HepG2 (cell line): Measurements from ENCODE around the gene TMEM135. TPM values are rescaled to one million over a fixed set of nuclear protein-coding genes. Genes with fewer than 3 reads are reported as not detected.

ENCODE experiments used
- ATAC-seq: fragments of 200-7000 bp; cut with Tn5 transposase; 3 replicates; pipeline ENCODE4 v1.9.1; 2020; ENCODE audit warnings: mild to moderate bottlenecking, moderate library complexity
- BruUV-seq: library from RNA; stranded (reverse); fragments of 400-500 nt; replicated peaks from 2 replicates; lab custom pipeline; 2021; lab: Mats Ljungman, UMichigan
- CTCF ChIA-PET: fragments of 300-600 bp; formaldehyde crosslinking; extraction: SDS; loops from one replicate; lab custom pipeline; 2021; ENCODE audit warnings: low total read pairs, inconsistent platforms, low intra/inter-chr PET ratio; lab: Yijun Ruan, JAX
- POLR2A ChIA-PET: fragments of 350-600 bp; sonication (Branson Sonifier 250); formaldehyde crosslinking; loops from one replicate; lab custom pipeline; 2020; ENCODE audit warnings: antibody characterized with exemption, inconsistent platforms; lab: Yijun Ruan, JAX
- DNase-seq: peaks from one replicate; pipeline ENCODE4 v3.0.0-alpha.2; 2015; ENCODE audit warnings: low spot score
- FAIRE-seq: peaks from 3 replicates; lab custom pipeline; 2011; peaks lifted over from hg19 to GRCh38; lab: Jason Lieb, UNC
- H2AFZ ChIP-seq: one replicate; pipeline ENCODE4 v1.6.1; 2011; ENCODE audit warnings: low read length, inconsistent platforms
- H3K27ac ChIP-seq: fragments of 300-600 bp; 3 replicates; pipeline ENCODE4 v1.8.0; 2011; ENCODE audit warnings: mixed run types, mild to moderate bottlenecking, mixed read lengths, low read length, inconsistent platforms; ENCODE audit not compliant: insufficient read depth; ENCODE audit errors: extremely low read length
- H3K27me3 ChIP-seq, 2 experiments: fragments of 200-600 bp in 1 of 2; 2 replicates in 1 of 2; 3 replicates in 1 of 2; pipeline versions ENCODE4 v1.6.0 to v1.8.0; 2011; ENCODE audit warnings: low read length in 2 of 2, mild to moderate bottlenecking in 2 of 2, moderate library complexity in 2 of 2, inconsistent platforms in 1 of 2; ENCODE audit not compliant: insufficient read depth in 2 of 2, control insufficient read depth in 1 of 2
- H3K36me3 ChIP-seq, 2 experiments: fragments of 200-600 bp in 1 of 2; replicated peaks in 1 of 2; 2 replicates in 1 of 2; 3 replicates in 1 of 2; pipeline versions ENCODE4 v1.5.1 to v1.8.0; 2011; ENCODE audit warnings: low read length in 2 of 2, inconsistent platforms in 1 of 2; ENCODE audit not compliant: insufficient read depth in 2 of 2, control insufficient read depth in 1 of 2
- H3K4me1 ChIP-seq: 2 replicates; pipeline ENCODE4 v1.5.1; 2012; ENCODE audit warnings: low read length, inconsistent platforms; ENCODE audit not compliant: insufficient read depth
- H3K4me2 ChIP-seq: 2 replicates; pipeline ENCODE4 v1.6.0; 2011; ENCODE audit warnings: low read depth, low read length, inconsistent platforms
- H3K4me3 ChIP-seq, 3 experiments: fragments of 200-600 bp in 1 of 3; sonication (generic), shearing (Covaris generic) in 1 of 3; replicated peaks in 1 of 3; 2 replicates each; pipeline ENCODE4 v1.5.1; 2011 to 2016; ENCODE audit warnings: low read length in 3 of 3, inconsistent platforms in 2 of 3, low read depth in 2 of 3, mild to moderate bottlenecking in 2 of 3, control low read depth in 1 of 3, mixed read lengths in 1 of 3; ENCODE audit not compliant: insufficient read depth in 1 of 3
- H3K79me2 ChIP-seq: one replicate; pipeline ENCODE4 v1.6.1; 2011; ENCODE audit warnings: low read length, inconsistent platforms; ENCODE audit not compliant: insufficient read depth
- H3K9ac ChIP-seq: 2 replicates; pipeline ENCODE4 v1.6.0; 2011; ENCODE audit warnings: mild to moderate bottlenecking, low read depth, low read length, inconsistent platforms; ENCODE audit not compliant: insufficient read depth
- H3K9me3 ChIP-seq: 2 replicates; pipeline ENCODE4 v1.5.1; 2012; ENCODE audit warnings: mild to moderate bottlenecking, low read length
- H4K20me1 ChIP-seq: 2 replicates; pipeline ENCODE4 v1.6.0; 2011; ENCODE audit warnings: inconsistent platforms, mild to moderate bottlenecking, low read length, moderate library complexity; ENCODE audit not compliant: insufficient read depth
- ARNTL ChIP-seq: sonication (generic); formaldehyde crosslinking; IDR thresholded peaks from 2 replicates; pipeline ENCODE4 v1.4.0; 2020; ENCODE audit warnings: mild to moderate bottlenecking, missing genetic modification reagents
- BORCS8-MEF2B ChIP-seq: sonication (generic); formaldehyde crosslinking; IDR thresholded peaks from 2 replicates; pipeline ENCODE4 v1.8.0; 2022; ENCODE audit warnings: mild to moderate bottlenecking, missing genetic modification reagents
- FOSL2 ChIP-seq: sonication (generic); formaldehyde crosslinking; IDR thresholded peaks from 2 replicates; pipeline ENCODE4 v1.4.0; 2020; ENCODE audit warnings: missing genetic modification reagents
- FOXC1 ChIP-seq: sonication (generic); formaldehyde crosslinking; IDR thresholded peaks from 2 replicates; pipeline ENCODE4 v1.8.0; 2022; ENCODE audit warnings: mild to moderate bottlenecking, missing genetic modification reagents, borderline replicate concordance
- GFI1 ChIP-seq: sonication (generic); formaldehyde crosslinking; IDR thresholded peaks from 2 replicates; pipeline ENCODE4 v1.5.0; 2020; ENCODE audit warnings: missing genetic modification reagents, mild to moderate bottlenecking, borderline replicate concordance
- ZC3H4 ChIP-seq: sonication (generic); formaldehyde crosslinking; IDR thresholded peaks from 2 replicates; pipeline ENCODE4 v1.4.0; 2020; ENCODE audit warnings: missing genetic modification reagents, borderline replicate concordance
- ZFP36 ChIP-seq: fragments of 150-350 bp; IDR thresholded peaks from 2 replicates; pipeline ENCODE4 v1.6.1; 2018; ENCODE audit warnings: borderline replicate concordance, low read length, low read depth; ENCODE audit not compliant: partially characterized antibody
- ZNF121 ChIP-seq: sonication (generic); formaldehyde crosslinking; IDR thresholded peaks from 2 replicates; pipeline ENCODE4 v1.5.0; 2020; ENCODE audit warnings: mild to moderate bottlenecking, missing genetic modification reagents
- ZNF296 ChIP-seq: sonication (generic); formaldehyde crosslinking; conservative IDR thresholded peaks from 2 replicates; pipeline ENCODE4 v1.5.0; 2020; ENCODE audit warnings: mild to moderate bottlenecking, missing genetic modification reagents
- ZNF7 ChIP-seq: IDR thresholded peaks from 2 replicates; pipeline ENCODE4 v1.6.1; 2016; ENCODE audit warnings: missing biosample characterization, missing genetic modification reagents
- ZSCAN25 ChIP-seq: sonication (generic); formaldehyde crosslinking; IDR thresholded peaks from 2 replicates; pipeline ENCODE4 v1.8.0; 2022; ENCODE audit warnings: mild to moderate bottlenecking, missing genetic modification reagents
- WGBS: methylation state at CpG from one replicate; pipeline ENCODE4 v1.1.6; 2017; ENCODE audit warnings: low lambda C conversion rate; 5-methylcytosine and 5-hydroxymethylcytosine counted together
- in situ Hi-C: cut with HindIII; loops from 2 replicates; pipeline ENCODE4 v1.10.0; 2017; ENCODE audit warnings: low pct_unique_long_range_greater_than_20kb; ENCODE audit not compliant: extremely low pct_ligation_motif_present
- intact Hi-C: fragments of 100-400 bp; cut with micrococcal nuclease; formaldehyde crosslinking; loops from one replicate; pipeline ENCODE4 v1.10.0; 2022; ENCODE audit not compliant: unreplicated experiment
- polyA plus RNA-seq, 8 experiments: library from polyadenylated mRNA; depleted of rRNA in 3 of 8; stranded (reverse) in 7 of 8; unstranded in 1 of 8; fragments of >200 nt; fragmentation: Illumina TruSeq in 4 of 8; extraction: Trizol in 4 of 8; gene quantifications; 2 replicates each; pipeline versions ENCODE4 v1.2.1 to v1.2.3, GENCODE V29; 2011 to 2016; ENCODE audit warnings: low read depth in 4 of 8, missing spikeins in 1 of 8, mixed read lengths in 1 of 8; ENCODE audit not compliant: insufficient read depth in 1 of 8
- total RNA-seq, 5 experiments: library from RNA; depleted of rRNA; stranded (reverse); fragments of >200 nt; fragmentation: Illumina TruSeq; extraction: Trizol; gene quantifications; 2 replicates each; pipeline ENCODE4 v1.2.3, GENCODE V29; 2016; ENCODE audit warnings: low read depth in 1 of 5
- TF ChIP-seq, protein P1 (sequence below), 2 experiments: sonication (generic) in 1 of 2; formaldehyde crosslinking in 1 of 2; IDR thresholded peaks; 2 replicates each; pipeline versions ENCODE4 v1.4.0 to v1.6.1; 2018 to 2020; ENCODE audit warnings: missing genetic modification reagents in 2 of 2, borderline replicate concordance in 1 of 2, low read depth in 1 of 2, mild to moderate bottlenecking in 1 of 2, missing biosample characterization in 1 of 2
- TF ChIP-seq, protein P2 (sequence below): sonication (generic); formaldehyde crosslinking; IDR thresholded peaks from 2 replicates; pipeline ENCODE4 v1.5.0; 2020; ENCODE audit warnings: missing genetic modification reagents

The TMEM135 gene
- total and polyA plus RNA-seq, 2 of the 13 experiments (the other 11 are each of a cell fraction or from before 2014, with no cell fraction given), result 36.6 to 88.9 TPM

DNA sequence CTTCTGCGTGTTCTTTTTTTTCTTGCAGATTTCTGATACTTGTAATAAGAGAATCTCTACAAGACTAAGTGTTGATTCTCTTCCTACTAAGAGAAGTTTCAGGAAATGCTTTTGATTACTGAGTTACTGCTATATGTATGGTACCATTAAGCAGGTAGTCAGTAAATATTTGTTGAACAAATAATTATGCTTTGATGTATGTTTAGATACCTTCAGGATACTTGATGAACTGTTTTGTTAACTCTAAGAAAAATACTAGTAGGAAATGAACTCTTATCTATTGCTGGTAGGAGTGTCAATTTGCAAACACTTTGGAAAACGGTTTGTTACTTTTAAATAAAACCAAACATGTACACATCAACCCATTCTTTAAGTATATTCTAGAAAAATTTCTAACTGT is 90.6 kb downstream of the TMEM135 start (continued):
- TF ChIP-seq, protein P1, sequence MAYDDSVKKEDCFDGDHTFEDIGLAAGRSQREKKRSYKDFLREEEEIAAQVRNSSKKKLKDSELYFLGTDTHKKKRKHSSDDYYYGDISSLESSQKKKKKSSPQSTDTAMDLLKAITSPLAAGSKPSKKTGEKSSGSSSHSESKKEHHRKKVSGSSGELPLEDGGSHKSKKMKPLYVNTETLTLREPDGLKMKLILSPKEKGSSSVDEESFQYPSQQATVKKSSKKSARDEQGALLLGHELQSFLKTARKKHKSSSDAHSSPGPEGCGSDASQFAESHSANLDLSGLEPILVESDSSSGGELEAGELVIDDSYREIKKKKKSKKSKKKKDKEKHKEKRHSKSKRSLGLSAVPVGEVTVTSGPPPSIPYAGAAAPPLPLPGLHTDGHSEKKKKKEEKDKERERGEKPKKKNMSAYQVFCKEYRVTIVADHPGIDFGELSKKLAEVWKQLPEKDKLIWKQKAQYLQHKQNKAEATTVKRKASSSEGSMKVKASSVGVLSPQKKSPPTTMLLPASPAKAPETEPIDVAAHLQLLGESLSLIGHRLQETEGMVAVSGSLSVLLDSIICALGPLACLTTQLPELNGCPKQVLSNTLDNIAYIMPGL (CRISPR knock-in tag; IDR thresholded peaks at IDR 0.05; ENCODE audit: borderline replicate concordance in 1 of 2, low read depth in 1 of 2), result no peak
- TF ChIP-seq FOXC1, result no peak
- no peak for TF ChIP-seq FOSL2 (CRISPR knock-in tag)
- TF ChIP-seq, protein P2, sequence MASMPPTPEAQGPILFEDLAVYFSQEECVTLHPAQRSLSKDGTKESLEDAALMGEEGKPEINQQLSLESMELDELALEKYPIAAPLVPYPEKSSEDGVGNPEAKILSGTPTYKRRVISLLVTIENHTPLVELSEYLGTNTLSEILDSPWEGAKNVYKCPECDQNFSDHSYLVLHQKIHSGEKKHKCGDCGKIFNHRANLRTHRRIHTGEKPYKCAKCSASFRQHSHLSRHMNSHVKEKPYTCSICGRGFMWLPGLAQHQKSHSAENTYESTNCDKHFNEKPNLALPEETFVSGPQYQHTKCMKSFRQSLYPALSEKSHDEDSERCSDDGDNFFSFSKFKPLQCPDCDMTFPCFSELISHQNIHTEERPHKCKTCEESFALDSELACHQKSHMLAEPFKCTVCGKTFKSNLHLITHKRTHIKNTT (CRISPR knock-in tag), result no peak
- no peak for TF ChIP-seq ARNTL
- no peak for TF ChIP-seq ZNF296 (CRISPR knock-in tag)
- TF ChIP-seq, all 625 proteins: peak for 62

DNA sequence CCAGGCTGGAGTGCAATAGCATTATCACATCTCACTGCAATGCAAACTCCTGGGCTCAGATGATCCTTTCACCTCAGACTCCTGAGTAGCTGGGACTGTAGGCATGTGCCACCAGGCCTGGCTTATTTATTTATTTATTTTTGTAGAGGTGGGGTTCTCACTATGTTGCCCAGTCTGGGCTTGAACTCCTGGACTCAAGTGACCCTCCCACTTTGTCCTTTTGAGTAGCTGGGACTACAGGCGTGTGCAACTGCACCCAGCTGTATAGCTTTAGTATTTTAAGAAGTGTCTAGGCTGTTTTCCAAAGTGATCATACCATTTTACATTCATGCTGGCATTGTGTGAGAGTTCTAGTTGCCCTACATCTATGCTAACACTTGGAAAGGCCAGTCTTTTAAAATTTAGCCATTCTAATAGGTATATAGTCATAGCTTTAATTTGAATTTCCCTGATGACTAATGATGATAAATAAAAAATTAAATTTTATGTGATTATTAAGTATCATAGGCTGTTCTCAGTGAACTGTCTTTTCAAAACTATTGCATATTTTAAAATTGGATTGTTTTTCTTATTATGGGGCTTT is 96.9 kb downstream of the TMEM135 start:
- no peaks in the 10 kb centered on the region; a peak in 1 of 5 replicates for H3K36me3 ChIP-seq
- intact Hi-C loops, result no loop called here
- peaks cover 27% of the 10 kb centered on the region for H4K20me1 ChIP-seq
- BruUV-seq, result no TSS peak
- peaks cover 6% of the 10 kb centered on the region; the same call in 1 of the 2 replicates for H3K9me3 ChIP-seq
- no peak overlapping the region for H3K9ac ChIP-seq
- no peak overlapping the region for H2AFZ ChIP-seq
- WGBS, result 93% methylated on average over 1 of the region's 1 CpG
- peaks cover 10% of the 10 kb centered on the region for H3K4me1 ChIP-seq
- H3K27me3 ChIP-seq, result no peaks in the 10 kb centered on the region
- TF ChIP-seq ZNF7 (CRISPR knock-in tag), result peak; percentile 99
- no peak for TF ChIP-seq ZC3H4
- peak; percentile 89 for TF ChIP-seq ZNF121 (CRISPR knock-in tag)
- no peak for TF ChIP-seq BORCS8-MEF2B (CRISPR knock-in tag)
- TF ChIP-seq ZSCAN25, result no peak
- no peak for TF ChIP-seq GFI1 (CRISPR knock-in tag)
- TF ChIP-seq ZFP36, result peak; percentile 15
- POLR2A ChIA-PET, result no interaction called here
- CTCF ChIA-PET, result no interaction called here
- no peak overlapping the region for H3K27ac ChIP-seq
- peaks cover 62% of the 10 kb centered on the region for H3K79me2 ChIP-seq
- H3K4me3 ChIP-seq, result no peak overlapping the region
- in situ Hi-C loops, result no loop called here
- peak; percentile 32; the same call in 2 of the 3 replicates for ATAC-seq
- DNase-seq, result peak; percentile 21
- FAIRE-seq, result no peak
- H3K4me2 ChIP-seq, result no peak overlapping the region
